ENCODE measurements around the gene REN. TPM values are rescaled to one million over a fixed set of nuclear protein-coding genes. Genes with fewer than 3 reads are reported as not detected.

Gene REN
- total and polyA plus RNA-seq, 2 of the 8 experiments (the other 6 are each of a cell fraction or from before 2014, with no cell fraction given), result 0.05 TPM; not detected in 1

DNA sequence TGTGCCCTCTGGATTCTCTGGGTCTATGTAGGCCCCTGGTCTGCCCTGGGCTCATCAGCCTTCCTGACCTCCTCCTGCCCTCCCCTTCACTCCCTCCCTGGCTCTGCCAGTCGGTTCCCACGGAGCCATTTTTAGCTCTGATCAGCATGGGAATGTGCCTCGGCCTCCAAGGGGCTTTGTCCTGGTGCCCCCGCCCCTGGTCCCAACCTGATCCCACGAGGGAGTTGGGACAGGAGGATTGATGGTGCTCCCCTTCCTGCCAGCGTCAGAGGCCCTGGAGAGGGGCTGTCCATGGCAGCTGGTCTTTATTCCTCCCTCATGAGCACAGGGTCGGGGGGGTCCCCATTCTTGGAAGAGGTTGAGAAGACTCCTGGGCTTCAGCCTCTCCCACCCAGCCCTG is 39.2 kb downstream of the REN start (continued):
- TF ChIP-seq RAD21 (IDR thresholded peaks at IDR 0.05 in 1 of 2, conservative IDR thresholded peaks at IDR 0.05 in 1 of 2; ENCODE audit: low read depth in 2 of 2, low read length in 2 of 2), result no peak
